IPS-20b (cell line): Measurements from ENCODE around the gene ZNRF3.

Experiments used
- H3K27ac ChIP-seq: one replicate; pipeline ENCODE4 v1.5.1; 2013; ENCODE audit warnings: low read length
- H3K27me3 ChIP-seq: 2 replicates; pipeline ENCODE4 v1.6.1; 2013; ENCODE audit warnings: mild to moderate bottlenecking, low read length, inconsistent platforms; ENCODE audit not compliant: insufficient read depth
- H3K36me3 ChIP-seq: 2 replicates; pipeline ENCODE4 v1.6.1; 2013; ENCODE audit warnings: low read depth, mild to moderate bottlenecking, inconsistent platforms, low read length, moderate library complexity; ENCODE audit not compliant: insufficient read depth
- H3K4me1 ChIP-seq: 2 replicates; pipeline ENCODE4 v1.6.1; 2013; ENCODE audit warnings: mild to moderate bottlenecking, control low read depth, inconsistent platforms, low read length, moderate library complexity; ENCODE audit not compliant: insufficient read depth
- H3K4me3 ChIP-seq: 2 replicates; pipeline ENCODE4 v1.5.1; 2013; ENCODE audit warnings: mild to moderate bottlenecking, low read length, inconsistent platforms
- H3K9ac ChIP-seq: 2 replicates; pipeline ENCODE4 v1.6.1; 2013; ENCODE audit warnings: low read depth, mild to moderate bottlenecking, inconsistent platforms, low read length, moderate library complexity
- H3K9me3 ChIP-seq: 2 replicates; pipeline ENCODE4 v1.6.1; 2013; ENCODE audit warnings: mild to moderate bottlenecking, low read depth, low read length, inconsistent platforms; ENCODE audit not compliant: insufficient read depth

The ZNRF3 gene

GRCh38 chr22:29072193-29072978 is 189.0 kb downstream of the ZNRF3 start:
- peak overlapping the region; percentile 61 for H3K4me3 ChIP-seq
- no peaks in the 10 kb centered on the region for H3K36me3 ChIP-seq
- H3K9me3 ChIP-seq = no peaks in the 10 kb centered on the region
- H3K9ac ChIP-seq = no peak overlapping the region
- no peak overlapping the region for H3K27ac ChIP-seq
- H3K4me1 ChIP-seq = peaks cover 7% of the 10 kb centered on the region; the same call in 1 of the 2 replicates
- H3K27me3 ChIP-seq = peaks cover 70% of the 10 kb centered on the region

- Histone ChIP-seq H3K4me1 (peaks cover 7% of the 10 kb centered on the region; the same call in 1 of the 2 replicates), H3K4me3 (peak within 1 kb of the TSS; percentile 68), H3K27me3 (peaks cover 70% of the 10 kb centered on the region), H3K27ac (no peak within 1 kb of the TSS), H3K9me3 (no peaks in the 10 kb centered on the region), H3K36me3 (no peaks in the 10 kb centered on the region), H3K9ac (peak within 1 kb of the TSS; percentile 3; the same call in 1 of the 2 replicates)
Measured at GRCh38 chr22:29072979-29073617, 189.7 kb downstream of the ZNRF3 start, which contains the start of gene KREMEN1. KREMEN1 (plus strand) TSS chr22:29073035; CDS start chr22:29073131, 96 bp downstream.

- H3K4me3 ChIP-seq = peak overlapping the region; percentile 68
- H3K27me3 ChIP-seq = peaks cover 70% of the 10 kb centered on the region
- H3K9me3 ChIP-seq = no peaks in the 10 kb centered on the region
- H3K36me3 ChIP-seq = no peaks in the 10 kb centered on the region
- no peak overlapping the region for H3K27ac ChIP-seq
- peaks cover 7% of the 10 kb centered on the region; the same call in 1 of the 2 replicates for H3K4me1 ChIP-seq
- H3K9ac ChIP-seq = peak overlapping the region; percentile 3; the same call in 1 of the 2 replicates
Measured at GRCh38 chr22:29073618-29074275, 190.4 kb downstream of the ZNRF3 start.

DNA sequence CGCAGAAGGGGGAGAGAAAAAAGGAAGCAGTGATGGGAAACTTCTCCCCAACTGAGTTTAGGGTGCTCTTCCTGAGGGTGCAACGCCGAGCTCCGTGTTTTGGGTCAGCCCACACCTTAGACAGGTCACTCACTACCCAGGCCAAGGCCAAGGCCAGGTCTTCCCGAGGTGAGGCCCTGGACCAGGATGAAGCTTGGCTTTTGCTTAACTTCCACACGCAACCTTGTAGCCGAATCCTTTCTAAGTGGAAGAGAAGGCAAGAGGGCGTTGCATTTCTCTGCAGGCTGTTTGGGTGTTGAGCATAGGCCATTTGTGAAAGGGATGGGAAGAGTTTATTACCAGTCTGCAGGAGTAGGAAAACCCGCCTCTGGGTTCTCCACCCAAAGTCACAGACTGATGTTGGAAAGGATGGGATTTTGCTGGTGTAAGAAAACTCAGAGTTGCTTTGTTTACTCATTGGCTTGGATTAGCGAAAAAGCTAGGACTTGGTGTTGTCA is 191.0 kb downstream of the ZNRF3 start:
- Histone ChIP-seq H3K4me1 (peaks cover 7% of the 10 kb centered on the region; the same call in 1 of the 2 replicates), H3K4me3 (peak overlapping the region; percentile 68), H3K36me3 (no peaks in the 10 kb centered on the region), H3K9me3 (no peaks in the 10 kb centered on the region), H3K27me3 (peaks cover 65% of the 10 kb centered on the region), H3K9ac (peak overlapping the region; percentile 3; the same call in 1 of the 2 replicates), H3K27ac (no peak overlapping the region)

- Histone ChIP-seq H3K9me3 (no peaks in the 10 kb centered on the region), H3K27ac (no peak overlapping the region)
Measured at GRCh38 chr22:29078036-29078868, 194.9 kb downstream of the ZNRF3 start.

DNA sequence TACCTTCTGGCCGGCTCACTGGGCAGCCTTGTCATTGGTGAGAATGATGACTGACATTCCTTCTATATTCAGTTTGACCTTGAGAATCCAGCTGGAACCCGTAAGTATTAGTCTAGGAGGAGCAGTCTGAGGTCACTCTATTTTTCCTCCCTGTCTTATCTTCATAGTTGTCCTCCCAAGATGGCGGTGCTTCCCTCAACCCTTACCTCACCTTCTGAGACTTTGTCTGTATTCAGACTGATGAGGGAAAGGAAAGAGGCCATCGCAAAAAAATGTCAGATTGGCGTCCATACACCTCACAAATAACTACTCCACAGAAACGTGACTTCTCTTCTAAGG is 195.5 kb downstream of the ZNRF3 start:
- Histone ChIP-seq H3K4me1 (peaks cover 2% of the 10 kb centered on the region; the same call in 1 of the 2 replicates), H3K27ac (no peak overlapping the region), H3K36me3 (no peaks in the 10 kb centered on the region), H3K27me3 (peaks cover 24% of the 10 kb centered on the region), H3K9me3 (no peaks in the 10 kb centered on the region), H3K9ac (no peak overlapping the region), H3K4me3 (no peak overlapping the region)

More at GRCh38 chr22:29078036-29078868, 194.9 kb downstream of the ZNRF3 start:
- H3K9ac ChIP-seq = no peak overlapping the region
- no peaks in the 10 kb centered on the region; the same call in 1 of the 2 replicates for H3K4me1 ChIP-seq
- no peaks in the 10 kb centered on the region for H3K36me3 ChIP-seq
- H3K27me3 ChIP-seq = peaks cover 30% of the 10 kb centered on the region
- H3K4me3 ChIP-seq = no peak overlapping the region

GRCh38 chr22:29079218-29079901 is 196.0 kb downstream of the ZNRF3 start:
- Histone ChIP-seq H3K4me3 (no peak overlapping the region), H3K27ac (no peak overlapping the region), H3K9ac (no peak overlapping the region), H3K36me3 (no peaks in the 10 kb centered on the region), H3K9me3 (no peaks in the 10 kb centered on the region), H3K4me1 (peaks cover 5% of the 10 kb centered on the region; the same call in 1 of the 2 replicates), H3K27me3 (peaks cover 19% of the 10 kb centered on the region)

- Histone ChIP-seq H3K27me3 (peaks cover 9% of the 10 kb centered on the region; the same call in 1 of the 2 replicates), H3K9me3 (no peaks in the 10 kb centered on the region), H3K27ac (no peak overlapping the region), H3K36me3 (no peaks in the 10 kb centered on the region), H3K4me1 (peaks cover 5% of the 10 kb centered on the region; the same call in 1 of the 2 replicates), H3K4me3 (no peak overlapping the region), H3K9ac (no peak overlapping the region)
Measured at GRCh38 chr22:29080106-29080975, 197.0 kb downstream of the ZNRF3 start.

GRCh38 chr22:29081517-29082236 is 198.3 kb downstream of the ZNRF3 start:
- Histone ChIP-seq H3K27ac (no peak overlapping the region), H3K9me3 (no peaks in the 10 kb centered on the region), H3K36me3 (no peaks in the 10 kb centered on the region), H3K4me3 (no peak overlapping the region), H3K9ac (no peak overlapping the region), H3K27me3 (no peaks in the 10 kb centered on the region), H3K4me1 (peaks cover 5% of the 10 kb centered on the region; the same call in 1 of the 2 replicates)
